Calu3 (cell line): ENCODE measurements around the gene PTPRN2. TPM values are rescaled to one million over a fixed set of nuclear protein-coding genes. Genes with fewer than 3 reads are reported as not detected.

Experiments used
- BruUV-seq: library from RNA; stranded (reverse); fragments of 400-500 nt; replicated peaks from 2 replicates; lab custom pipeline; 2021; lab: Mats Ljungman, UMichigan
- CTCF ChIA-PET: fragments of 300-600 bp; sonication (Branson Sonifier 250); formaldehyde crosslinking; loops from one replicate; lab custom pipeline; 2022; ENCODE audit warnings: antibody characterized with exemption; lab: Charles Lee
- DNase-seq: peaks from one replicate; pipeline ENCODE4 v3.0.0; 2022
- H3K27ac Mint-ChIP-seq: one replicate; pipeline ENCODE4 v1.8.0; 2022; ENCODE audit warnings: mixed read lengths; ENCODE audit not compliant: unreplicated experiment
- H3K27me3 Mint-ChIP-seq: one replicate; pipeline ENCODE4 v1.8.0; 2022; ENCODE audit warnings: mixed read lengths; ENCODE audit not compliant: unreplicated experiment
- H3K36me3 Mint-ChIP-seq: one replicate; pipeline ENCODE4 v1.8.0; 2022; ENCODE audit warnings: mild to moderate bottlenecking, moderate library complexity, mixed read lengths; ENCODE audit not compliant: insufficient read depth, unreplicated experiment
- H3K4me1 Mint-ChIP-seq: one replicate; pipeline ENCODE4 v1.8.0; 2022; ENCODE audit warnings: mild to moderate bottlenecking, low read depth, mixed read lengths; ENCODE audit not compliant: unreplicated experiment
- H3K4me3 Mint-ChIP-seq: one replicate; pipeline ENCODE4 v1.8.0; 2022; ENCODE audit warnings: mild to moderate bottlenecking, low read depth, moderate library complexity, mixed read lengths; ENCODE audit not compliant: unreplicated experiment
- H3K9me3 Mint-ChIP-seq: one replicate; pipeline ENCODE4 v1.8.0; 2022; ENCODE audit warnings: low read depth, mixed read lengths; ENCODE audit not compliant: unreplicated experiment
- intact Hi-C: fragments of 100-400 bp; cut with micrococcal nuclease; formaldehyde crosslinking; loops from one replicate; pipeline ENCODE4 v1.10.0; 2022; ENCODE audit not compliant: unreplicated experiment
- total RNA-seq: library from RNA; stranded (reverse); gene quantifications from 2 replicates; pipeline ENCODE4 v1.2.3, GENCODE V29; 2022
- TF ChIP-seq, protein P1 (sequence below): fragments of 200-600 bp; IDR thresholded peaks from one replicate; pipeline ENCODE4 v1.8.0; 2022; ENCODE audit warnings: antibody characterized with exemption; ENCODE audit not compliant: unreplicated experiment

The PTPRN2 gene
- total RNA-seq, 1 experiment from 2014 or later: 2.0 TPM

DNA sequence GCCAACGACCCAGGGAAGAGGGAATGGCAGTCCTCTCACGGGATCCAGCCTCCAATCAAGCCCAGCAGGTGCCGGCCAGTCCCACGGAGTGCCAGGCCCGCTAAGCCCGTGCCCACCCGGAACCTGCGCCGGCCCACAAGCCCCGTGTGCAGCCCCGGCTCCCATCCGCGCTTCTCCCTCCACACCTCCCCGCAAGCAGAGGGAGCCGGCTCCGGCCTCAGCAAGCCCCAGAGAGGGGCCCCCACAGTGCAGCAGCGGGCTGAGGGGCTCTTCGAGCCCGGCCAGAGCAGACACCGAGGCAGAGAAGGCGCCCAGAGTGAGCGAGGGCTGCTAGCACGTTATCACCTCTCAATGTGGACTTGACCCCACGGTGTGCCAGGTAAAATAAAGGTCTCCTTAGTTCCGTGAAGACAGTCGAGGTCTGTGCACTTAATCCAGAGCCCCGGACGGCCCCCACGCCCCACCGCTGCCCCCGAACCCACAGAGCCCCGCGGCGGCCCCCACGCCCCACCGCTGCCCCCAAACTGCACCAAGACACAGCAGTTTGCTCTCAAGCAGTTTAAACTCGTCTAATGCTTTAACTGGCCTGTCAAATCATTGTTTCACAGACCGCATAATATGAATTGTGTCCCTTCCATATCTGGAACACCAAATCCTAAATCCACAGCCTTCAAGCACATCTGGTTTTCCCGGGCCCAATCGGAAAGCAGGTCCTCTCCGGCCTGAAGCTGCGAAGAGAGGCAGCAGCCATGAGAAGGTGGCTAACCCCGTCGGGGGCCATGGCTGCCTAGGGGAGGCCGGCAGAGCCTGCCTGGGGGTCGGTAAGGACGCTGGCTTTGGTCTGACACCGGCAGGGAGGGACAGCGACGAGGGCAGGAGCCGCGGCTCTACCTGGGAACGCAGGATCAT lies 307.8 kb downstream of the PTPRN2 start:
- Mint-ChIP-seq H3K9me3 (peaks cover 13% of the 10 kb centered on the region), H3K27me3 (no peaks in the 10 kb centered on the region), H3K36me3 (no peaks in the 10 kb centered on the region), H3K4me3 (no peak overlapping the region), H3K27ac (no peak overlapping the region), H3K4me1 (no peaks in the 10 kb centered on the region)
- no peak for DNase-seq
- BruUV-seq: no TSS peak
- intact Hi-C loops: no loop called here
- TF ChIP-seq, protein P1, sequence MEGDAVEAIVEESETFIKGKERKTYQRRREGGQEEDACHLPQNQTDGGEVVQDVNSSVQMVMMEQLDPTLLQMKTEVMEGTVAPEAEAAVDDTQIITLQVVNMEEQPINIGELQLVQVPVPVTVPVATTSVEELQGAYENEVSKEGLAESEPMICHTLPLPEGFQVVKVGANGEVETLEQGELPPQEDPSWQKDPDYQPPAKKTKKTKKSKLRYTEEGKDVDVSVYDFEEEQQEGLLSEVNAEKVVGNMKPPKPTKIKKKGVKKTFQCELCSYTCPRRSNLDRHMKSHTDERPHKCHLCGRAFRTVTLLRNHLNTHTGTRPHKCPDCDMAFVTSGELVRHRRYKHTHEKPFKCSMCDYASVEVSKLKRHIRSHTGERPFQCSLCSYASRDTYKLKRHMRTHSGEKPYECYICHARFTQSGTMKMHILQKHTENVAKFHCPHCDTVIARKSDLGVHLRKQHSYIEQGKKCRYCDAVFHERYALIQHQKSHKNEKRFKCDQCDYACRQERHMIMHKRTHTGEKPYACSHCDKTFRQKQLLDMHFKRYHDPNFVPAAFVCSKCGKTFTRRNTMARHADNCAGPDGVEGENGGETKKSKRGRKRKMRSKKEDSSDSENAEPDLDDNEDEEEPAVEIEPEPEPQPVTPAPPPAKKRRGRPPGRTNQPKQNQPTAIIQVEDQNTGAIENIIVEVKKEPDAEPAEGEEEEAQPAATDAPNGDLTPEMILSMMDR: no peak
- CTCF ChIA-PET: no interaction called here

DNA sequence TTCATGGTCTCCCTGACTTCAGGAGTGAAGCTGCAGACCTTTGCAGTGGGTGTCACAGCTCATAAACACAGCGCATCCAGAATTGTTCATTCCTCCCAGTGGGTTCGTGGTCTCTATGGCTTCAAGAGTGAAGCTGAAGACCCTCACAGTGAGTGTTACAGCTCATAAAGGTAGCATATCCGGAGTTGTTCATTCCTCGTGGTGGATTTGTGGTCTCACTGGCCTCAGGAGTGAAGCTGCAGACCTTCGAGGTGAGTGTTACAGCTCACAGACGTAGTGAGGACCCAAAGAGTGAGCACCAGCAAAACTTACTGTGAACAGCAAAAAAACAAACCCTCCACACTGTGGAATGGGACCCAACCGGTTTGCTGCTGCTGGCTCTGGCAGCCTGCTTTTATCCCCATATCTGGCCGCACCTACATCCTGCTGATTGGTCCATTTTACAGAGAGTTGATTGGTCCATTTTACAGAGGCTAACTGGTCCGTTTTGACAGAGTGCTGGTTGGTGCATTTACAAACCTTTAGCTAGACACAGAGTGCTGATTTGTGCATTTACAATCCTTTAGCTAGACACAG lies 308.8 kb downstream of the PTPRN2 start:
- H3K4me1 Mint-ChIP-seq: no peaks in the 10 kb centered on the region
- H3K27ac Mint-ChIP-seq: no peak overlapping the region
- no TSS peak for BruUV-seq
- CTCF ChIA-PET: no interaction called here
- intact Hi-C loops: no loop called here
- H3K27me3 Mint-ChIP-seq: no peaks in the 10 kb centered on the region
- no peak overlapping the region for H3K4me3 Mint-ChIP-seq
- peaks cover 5% of the 10 kb centered on the region for H3K36me3 Mint-ChIP-seq
- TF ChIP-seq, protein P1: no peak
- no peak for DNase-seq
- peaks cover 11% of the 10 kb centered on the region for H3K9me3 Mint-ChIP-seq

DNA sequence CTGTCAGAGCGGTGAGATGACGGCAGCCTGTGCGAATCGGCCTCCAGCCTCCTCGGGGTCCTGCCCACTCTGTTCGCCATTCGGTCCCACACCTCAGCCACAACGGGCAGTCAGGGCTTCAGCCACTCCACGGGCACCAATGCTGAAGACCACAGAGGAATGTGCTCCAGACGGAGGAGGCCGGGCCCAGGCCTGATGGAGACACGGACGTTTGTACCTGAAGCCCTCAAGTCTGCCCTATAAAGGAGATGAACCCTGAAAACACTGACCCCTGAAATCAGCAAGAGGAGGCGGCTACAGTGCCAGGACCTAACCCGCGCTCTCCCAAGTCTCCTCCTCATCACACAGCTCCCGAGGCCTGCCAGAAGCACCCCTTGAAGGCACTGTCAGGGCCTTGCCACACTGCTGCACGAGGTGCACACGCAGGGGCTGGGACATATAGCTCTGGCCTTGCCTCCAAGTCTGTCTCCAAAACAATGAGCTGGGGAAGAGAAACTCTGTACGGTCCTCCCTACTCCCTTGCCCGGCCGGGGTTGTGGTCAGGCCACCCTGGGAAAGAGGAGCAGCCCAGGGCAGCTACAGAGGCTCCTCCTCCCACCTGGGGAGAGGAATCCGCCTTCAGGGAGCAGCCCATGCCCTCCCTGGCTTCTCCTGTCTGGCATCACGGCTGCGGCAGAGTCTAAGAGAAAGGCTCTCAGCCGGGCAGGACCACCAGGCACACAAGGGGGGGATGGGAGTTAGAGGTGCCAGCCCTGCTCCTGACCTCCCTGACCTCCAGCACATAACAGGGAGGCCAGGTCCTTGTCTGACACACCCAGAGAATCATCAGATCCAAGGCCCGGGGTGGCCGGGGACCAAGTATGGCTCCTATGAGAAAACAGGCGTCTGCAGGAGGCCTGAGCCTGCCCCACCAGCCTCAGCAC lies 310.1 kb downstream of the PTPRN2 start:
- Mint-ChIP-seq H3K9me3 (peaks cover 11% of the 10 kb centered on the region), H3K4me1 (no peaks in the 10 kb centered on the region), H3K27ac (no peak overlapping the region), H3K27me3 (no peaks in the 10 kb centered on the region), H3K36me3 (peaks cover 5% of the 10 kb centered on the region), H3K4me3 (no peak overlapping the region)
- no peak for DNase-seq
- intact Hi-C loops: no loop called here
- BruUV-seq: no TSS peak
- CTCF ChIA-PET: no interaction called here
- TF ChIP-seq, protein P1: no peak
